HepG2 (cell line): Measurements from ENCODE around the gene SKIDA1. TPM values are rescaled to one million over a fixed set of nuclear protein-coding genes. Genes with fewer than 3 reads are reported as not detected.
A peak's percentile ranks its signal among the peaks of the same experiment; 100 is the strongest.

Source experiments
- ARHGAP35 ChIP-seq: sonication (generic); formaldehyde crosslinking; IDR thresholded peaks from 2 replicates; pipeline ENCODE4 v1.9.0; 2022; ENCODE audit warnings: mild to moderate bottlenecking, inconsistent platforms, moderate library complexity, missing genetic modification reagents, borderline replicate concordance
- ASH2L ChIP-seq: fragments of 300-600, 200-600 bp; sonication (generic); IDR thresholded peaks from 2 replicates; pipeline ENCODE4 v1.7.0; 2017; ENCODE audit warnings: low read depth, mild to moderate bottlenecking, moderate library complexity, mixed read lengths, low read length; ENCODE audit not compliant: insufficient read length
- EHMT2 ChIP-seq: fragments of 200-600 bp; sonication (generic); IDR thresholded peaks from 2 replicates; pipeline ENCODE4 v1.7.0; 2017; ENCODE audit warnings: antibody characterized with exemption, low read depth, low read length, borderline replicate concordance
- EP300 ChIP-seq, 3 experiments: sonication (generic) in 1 of 3; formaldehyde crosslinking in 1 of 3; IDR thresholded peaks; 2 replicates each; pipeline versions ENCODE4 v1.5.1 to v1.6.1; 2011 to 2020; ENCODE audit warnings: low read depth in 2 of 3, low read length in 2 of 3, borderline replicate concordance in 1 of 3, improper control_type of control experiment in 1 of 3, mild to moderate bottlenecking in 1 of 3, missing genetic modification reagents in 1 of 3, moderate library complexity in 1 of 3
- KAT8 ChIP-seq: IDR thresholded peaks from 2 replicates; pipeline ENCODE4 v1.6.1; 2016; ENCODE audit warnings: missing genetic modification reagents, missing compliant biosample characterization
- SMAD1 ChIP-seq: sonication (generic); formaldehyde crosslinking; IDR thresholded peaks from 2 replicates; pipeline ENCODE4 v1.4.0; 2020; ENCODE audit warnings: missing genetic modification reagents, low read depth, mild to moderate bottlenecking, borderline replicate concordance
- ZFP1 ChIP-seq: IDR thresholded peaks from 2 replicates; pipeline ENCODE4 v1.6.1; 2016
- ZNF274 ChIP-seq: sonication (generic); formaldehyde crosslinking; IDR thresholded peaks from 2 replicates; pipeline ENCODE4 v1.5.1; 2020; ENCODE audit warnings: mild to moderate bottlenecking, missing genetic modification reagents
- ZNF275 ChIP-seq: sonication (generic); formaldehyde crosslinking; IDR thresholded peaks from 2 replicates; pipeline ENCODE4 v1.8.0; 2022; ENCODE audit warnings: missing genetic modification reagents, mild to moderate bottlenecking, inconsistent platforms, borderline replicate concordance
- ZNF329 ChIP-seq: sonication (generic); formaldehyde crosslinking; IDR thresholded peaks from 2 replicates; pipeline ENCODE4 v1.9.0; 2021; ENCODE audit warnings: low read depth, mild to moderate bottlenecking, missing genetic modification reagents
- ZNF34 ChIP-seq: sonication (generic); formaldehyde crosslinking; IDR thresholded peaks from 2 replicates; pipeline ENCODE4 v1.4.0; 2020; ENCODE audit warnings: mild to moderate bottlenecking, missing genetic modification reagents, borderline replicate concordance
- ZNF792 ChIP-seq: IDR thresholded peaks from 2 replicates; pipeline ENCODE4 v1.6.1; 2016
- polyA plus RNA-seq, 8 experiments: library from polyadenylated mRNA; depleted of rRNA in 3 of 8; stranded (reverse) in 7 of 8; unstranded in 1 of 8; fragments of >200 nt; fragmentation: Illumina TruSeq in 4 of 8; extraction: Trizol in 4 of 8; gene quantifications; 2 replicates each; pipeline versions ENCODE4 v1.2.1 to v1.2.3, GENCODE V29; 2011 to 2016; ENCODE audit warnings: low read depth in 4 of 8, missing spikeins in 1 of 8, mixed read lengths in 1 of 8; ENCODE audit not compliant: insufficient read depth in 1 of 8
- total RNA-seq, 5 experiments: library from RNA; depleted of rRNA; stranded (reverse); fragments of >200 nt; fragmentation: Illumina TruSeq; extraction: Trizol; gene quantifications; 2 replicates each; pipeline ENCODE4 v1.2.3, GENCODE V29; 2016; ENCODE audit warnings: low read depth in 1 of 5
- TF ChIP-seq, protein P1 (sequence below): sonication (generic); formaldehyde crosslinking; IDR thresholded peaks from 2 replicates; pipeline ENCODE4 v1.9.0; 2022; ENCODE audit warnings: missing genetic modification reagents, mild to moderate bottlenecking, borderline replicate concordance
- TF ChIP-seq, protein P2 (sequence below): sonication (generic); formaldehyde crosslinking; IDR thresholded peaks from 2 replicates; pipeline ENCODE4 v1.4.0; 2020; ENCODE audit warnings: mild to moderate bottlenecking, missing genetic modification reagents, borderline replicate concordance
- TF ChIP-seq, protein P3 (sequence below): sonication (generic); formaldehyde crosslinking; IDR thresholded peaks from 2 replicates; pipeline ENCODE4 v1.4.0; 2020; ENCODE audit warnings: missing genetic modification reagents

SKIDA1 gene
- total and polyA plus RNA-seq, 2 of the 13 experiments (the other 11 are each of a cell fraction or from before 2014, with no cell fraction given), result 0.73 to 1.5 TPM

- TF ChIP-seq, protein P1, sequence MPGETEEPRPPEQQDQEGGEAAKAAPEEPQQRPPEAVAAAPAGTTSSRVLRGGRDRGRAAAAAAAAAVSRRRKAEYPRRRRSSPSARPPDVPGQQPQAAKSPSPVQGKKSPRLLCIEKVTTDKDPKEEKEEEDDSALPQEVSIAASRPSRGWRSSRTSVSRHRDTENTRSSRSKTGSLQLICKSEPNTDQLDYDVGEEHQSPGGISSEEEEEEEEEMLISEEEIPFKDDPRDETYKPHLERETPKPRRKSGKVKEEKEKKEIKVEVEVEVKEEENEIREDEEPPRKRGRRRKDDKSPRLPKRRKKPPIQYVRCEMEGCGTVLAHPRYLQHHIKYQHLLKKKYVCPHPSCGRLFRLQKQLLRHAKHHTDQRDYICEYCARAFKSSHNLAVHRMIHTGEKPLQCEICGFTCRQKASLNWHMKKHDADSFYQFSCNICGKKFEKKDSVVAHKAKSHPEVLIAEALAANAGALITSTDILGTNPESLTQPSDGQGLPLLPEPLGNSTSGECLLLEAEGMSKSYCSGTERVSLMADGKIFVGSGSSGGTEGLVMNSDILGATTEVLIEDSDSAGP, result peak; percentile 61; the same call in 1 of the 2 replicates
- peak; percentile 70 for TF ChIP-seq ASH2L
- TF ChIP-seq ZNF274 (CRISPR knock-in tag), result peak; percentile 53; the same call in 1 of the 2 replicates
- peak; percentile 47; the same call in 1 of the 2 replicates for TF ChIP-seq ZNF34 (CRISPR knock-in tag)
- TF ChIP-seq ZNF329 (CRISPR knock-in tag), result peak; percentile 18; the same call in 1 of the 2 replicates
- TF ChIP-seq EP300 (IDR thresholded peaks at IDR 0.05; ENCODE audit: low read depth in 2 of 2, low read length in 2 of 2), result no peak
- TF ChIP-seq EP300 (CRISPR knock-in tag; IDR thresholded peaks at IDR 0.05; ENCODE audit: borderline replicate concordance), result no peak
- TF ChIP-seq, protein P2, sequence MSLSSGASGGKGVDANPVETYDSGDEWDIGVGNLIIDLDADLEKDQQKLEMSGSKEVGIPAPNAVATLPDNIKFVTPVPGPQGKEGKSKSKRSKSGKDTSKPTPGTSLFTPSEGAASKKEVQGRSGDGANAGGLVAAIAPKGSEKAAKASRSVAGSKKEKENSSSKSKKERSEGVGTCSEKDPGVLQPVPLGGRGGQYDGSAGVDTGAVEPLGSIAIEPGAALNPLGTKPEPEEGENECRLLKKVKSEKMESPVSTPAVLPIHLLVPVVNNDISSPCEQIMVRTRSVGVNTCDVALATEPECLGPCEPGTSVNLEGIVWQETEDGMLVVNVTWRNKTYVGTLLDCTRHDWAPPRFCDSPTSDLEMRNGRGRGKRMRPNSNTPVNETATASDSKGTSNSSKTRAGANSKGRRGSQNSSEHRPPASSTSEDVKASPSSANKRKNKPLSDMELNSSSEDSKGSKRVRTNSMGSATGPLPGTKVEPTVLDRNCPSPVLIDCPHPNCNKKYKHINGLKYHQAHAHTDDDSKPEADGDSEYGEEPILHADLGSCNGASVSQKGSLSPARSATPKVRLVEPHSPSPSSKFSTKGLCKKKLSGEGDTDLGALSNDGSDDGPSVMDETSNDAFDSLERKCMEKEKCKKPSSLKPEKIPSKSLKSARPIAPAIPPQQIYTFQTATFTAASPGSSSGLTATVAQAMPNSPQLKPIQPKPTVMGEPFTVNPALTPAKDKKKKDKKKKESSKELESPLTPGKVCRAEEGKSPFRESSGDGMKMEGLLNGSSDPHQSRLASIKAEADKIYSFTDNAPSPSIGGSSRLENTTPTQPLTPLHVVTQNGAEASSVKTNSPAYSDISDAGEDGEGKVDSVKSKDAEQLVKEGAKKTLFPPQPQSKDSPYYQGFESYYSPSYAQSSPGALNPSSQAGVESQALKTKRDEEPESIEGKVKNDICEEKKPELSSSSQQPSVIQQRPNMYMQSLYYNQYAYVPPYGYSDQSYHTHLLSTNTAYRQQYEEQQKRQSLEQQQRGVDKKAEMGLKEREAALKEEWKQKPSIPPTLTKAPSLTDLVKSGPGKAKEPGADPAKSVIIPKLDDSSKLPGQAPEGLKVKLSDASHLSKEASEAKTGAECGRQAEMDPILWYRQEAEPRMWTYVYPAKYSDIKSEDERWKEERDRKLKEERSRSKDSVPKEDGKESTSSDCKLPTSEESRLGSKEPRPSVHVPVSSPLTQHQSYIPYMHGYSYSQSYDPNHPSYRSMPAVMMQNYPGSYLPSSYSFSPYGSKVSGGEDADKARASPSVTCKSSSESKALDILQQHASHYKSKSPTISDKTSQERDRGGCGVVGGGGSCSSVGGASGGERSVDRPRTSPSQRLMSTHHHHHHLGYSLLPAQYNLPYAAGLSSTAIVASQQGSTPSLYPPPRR, result 0 out of 2 replicates have a peak, but pooled peaks have one; percentile 46
- no peak for TF ChIP-seq KAT8
- no peak for TF ChIP-seq ZFP1 (CRISPR knock-in tag)
- TF ChIP-seq ZNF275 (CRISPR knock-in tag), result 0 out of 2 replicates have a peak, but pooled peaks have one; percentile 10
- no peak for TF ChIP-seq EHMT2
- 0 out of 2 replicates have a peak, but pooled peaks have one; percentile 13 for TF ChIP-seq ZNF792 (CRISPR knock-in tag)
- TF ChIP-seq SMAD1 (CRISPR knock-in tag), result 0 out of 2 replicates have a peak, but pooled peaks have one; percentile 33
- TF ChIP-seq ARHGAP35 (CRISPR knock-in tag), result peak; percentile 79; the same call in 1 of the 2 replicates
- TF ChIP-seq, protein P3, sequence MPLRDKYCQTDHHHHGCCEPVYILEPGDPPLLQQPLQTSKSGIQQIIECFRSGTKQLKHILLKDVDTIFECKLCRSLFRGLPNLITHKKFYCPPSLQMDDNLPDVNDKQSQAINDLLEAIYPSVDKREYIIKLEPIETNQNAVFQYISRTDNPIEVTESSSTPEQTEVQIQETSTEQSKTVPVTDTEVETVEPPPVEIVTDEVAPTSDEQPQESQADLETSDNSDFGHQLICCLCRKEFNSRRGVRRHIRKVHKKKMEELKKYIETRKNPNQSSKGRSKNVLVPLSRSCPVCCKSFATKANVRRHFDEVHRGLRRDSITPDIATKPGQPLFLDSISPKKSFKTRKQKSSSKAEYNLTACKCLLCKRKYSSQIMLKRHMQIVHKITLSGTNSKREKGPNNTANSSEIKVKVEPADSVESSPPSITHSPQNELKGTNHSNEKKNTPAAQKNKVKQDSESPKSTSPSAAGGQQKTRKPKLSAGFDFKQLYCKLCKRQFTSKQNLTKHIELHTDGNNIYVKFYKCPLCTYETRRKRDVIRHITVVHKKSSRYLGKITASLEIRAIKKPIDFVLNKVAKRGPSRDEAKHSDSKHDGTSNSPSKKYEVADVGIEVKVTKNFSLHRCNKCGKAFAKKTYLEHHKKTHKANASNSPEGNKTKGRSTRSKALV, result 0 out of 2 replicates have a peak, but pooled peaks have one; percentile 66
Observed at GRCh38 chr10:21516242-21517131, 9.0 kb downstream of the SKIDA1 start (continued).
